GM19328 (cell line): ENCODE measurements around the gene KCNJ11.
A peak's percentile ranks its signal among the peaks of the same experiment; 100 is the strongest.

Source experiments
- ATAC-seq: cut with Tn5 transposase; IDR thresholded peaks from one replicate; pipeline ENCODE4 v1.9.1; 2021; ENCODE audit warnings: mild to moderate bottlenecking, moderate library complexity; ENCODE audit not compliant: unreplicated experiment

The KCNJ11 gene

GRCh38 chr11:17392872-17393271, 4.4 kb upstream of the KCNJ11 start:
- no peak for ATAC-seq

- ATAC-seq: no peak
Measured at GRCh38 chr11:17391493-17392355, 3.3 kb upstream of the KCNJ11 start.

- no peak for ATAC-seq
Measured at GRCh38 chr11:17389957-17390649, 1.6 kb upstream of the KCNJ11 start.

- ATAC-seq: peak; percentile 60
Measured at GRCh38 chr11:17389211-17389956, 925 bp upstream of the KCNJ11 start.

- ATAC-seq: no peak
Measured at GRCh38 chr11:17387811-17388210, 648 bp downstream of the KCNJ11 start.

- no peak for ATAC-seq
Measured at GRCh38 chr11:17387254-17387653, 1.2 kb downstream of the KCNJ11 start.

- peak; percentile 44 for ATAC-seq
Measured at GRCh38 chr11:17386331-17387084, 2.0 kb downstream of the KCNJ11 start.

- ATAC-seq: no peak
Measured at GRCh38 chr11:17385926-17386325, 2.5 kb downstream of the KCNJ11 start.

GRCh38 chr11:17385492-17385891, 3.0 kb downstream of the KCNJ11 start:
- no peak for ATAC-seq

- peak; percentile 46 for ATAC-seq
Measured at GRCh38 chr11:17384002-17384511, 4.4 kb downstream of the KCNJ11 start.

GRCh38 chr11:17383461-17383860, 5.0 kb downstream of the KCNJ11 start:
- no peak for ATAC-seq

- no peak for ATAC-seq
Measured at GRCh38 chr11:17382046-17382728, 6.3 kb downstream of the KCNJ11 start.

- no peak for ATAC-seq
Measured at GRCh38 chr11:17381156-17381555, 7.3 kb downstream of the KCNJ11 start.

- no peak for ATAC-seq
Measured at GRCh38 chr11:17379383-17380180, 8.9 kb downstream of the KCNJ11 start.

GRCh38 chr11:17378655-17379054, 9.8 kb downstream of the KCNJ11 start:
- ATAC-seq: no peak

- ATAC-seq: no peak
Measured at GRCh38 chr11:17376493-17376892, 12.0 kb downstream of the KCNJ11 start.

- no peak for ATAC-seq
Measured at GRCh38 chr11:17375547-17375946, 12.9 kb downstream of the KCNJ11 start.

GRCh38 chr11:17371614-17372013, 16.8 kb downstream of the KCNJ11 start:
- no peak for ATAC-seq

GRCh38 chr11:17369684-17370243, 18.7 kb downstream of the KCNJ11 start:
- ATAC-seq: no peak
